ENCODE data around the gene SNX27. TPM values are rescaled to one million over a fixed set of nuclear protein-coding genes. Genes with fewer than 3 reads are reported as not detected.

SNX27 gene
- total and polyA plus RNA-seq, 2 experiments from 2014 or later: 40.6 to 59.7 TPM

- TF ChIP-seq EZH2phosphoT487 (IDR thresholded peaks at IDR 0.05; ENCODE audit: unreplicated experiment): no peak
- TF ChIP-seq ZNF114 (CRISPR knock-in tag; IDR thresholded peaks at IDR 0.05): no peak
- TF ChIP-seq JUNB (IDR thresholded peaks at IDR 0.05; ENCODE audit: unreplicated experiment): no peak
- TF ChIP-seq EZH2 (IDR thresholded peaks at IDR 0.05; ENCODE audit: low read depth, unreplicated experiment): no peak
These were observed 15.0 kb downstream of the SNX27 start (continued) for GRCh38 chr1:151626740-151627334.

- peaks cover 90% of the 10 kb centered on the region for H3K79me2 ChIP-seq (replicated peaks; ENCODE audit: insufficient read depth)
- ATAC-seq: no peak
- no peak for DNase-seq (ENCODE audit: low spot score)
- no peak overlapping the region for H2AFZ ChIP-seq
- Mint-ChIP-seq H3K9me3 (no peaks in the 10 kb centered on the region), H3K4me1 (peaks cover 4% of the 10 kb centered on the region; the same call in 2 of the 3 replicates), H3K27me3 (ENCODE audit: insufficient read depth, low read depth, poor library complexity) (no peaks in the 10 kb centered on the region), H3K4me3 (no peak overlapping the region), H3K27ac (no peak overlapping the region), H3K36me3 (ENCODE audit: low read depth) (peaks cover 7% of the 10 kb centered on the region; the same call in 2 of the 3 replicates)
- H3K4me2 ChIP-seq: no peak overlapping the region
- H3K27me3 ChIP-seq (ENCODE audit: insufficient read depth): no peaks in the 10 kb centered on the region
- H3K36me3 ChIP-seq (ENCODE audit: insufficient read depth): no peaks in the 10 kb centered on the region
- no peak overlapping the region for H3K27ac ChIP-seq (ENCODE audit: low read depth)
- H3K9me2 ChIP-seq (ENCODE audit: insufficient read depth): no peaks in the 10 kb centered on the region
- no peak overlapping the region for H3K4me3 ChIP-seq
- no peaks in the 10 kb centered on the region for H3K4me1 ChIP-seq (ENCODE audit: insufficient read depth)
- peaks cover 14% of the 10 kb centered on the region; the same call in 1 of the 2 replicates for H4K20me1 ChIP-seq (replicated peaks; ENCODE audit: insufficient read depth)
- H3F3A ChIP-seq (replicated peaks; ENCODE audit: low read depth): no peaks in the 10 kb centered on the region
- TF ChIP-seq JUNB (IDR thresholded peaks at IDR 0.05; ENCODE audit: unreplicated experiment): no peak
- TF ChIP-seq EZH2 (IDR thresholded peaks at IDR 0.05; ENCODE audit: low read depth, unreplicated experiment): no peak
- no peak for TF ChIP-seq ZNF462 (CRISPR knock-in tag; IDR thresholded peaks at IDR 0.05)
- no peak for TF ChIP-seq NANOG (IDR thresholded peaks at IDR 0.05; ENCODE audit: borderline replicate concordance)
- no peak for TF ChIP-seq CTCF (conservative IDR thresholded peaks at IDR 0.05; ENCODE audit: low read depth in 2 of 2)
- TF ChIP-seq ZNF331 (CRISPR knock-in tag; IDR thresholded peaks at IDR 0.05; ENCODE audit: low read depth): no peak
- TF ChIP-seq POLR2AphosphoS5 (IDR thresholded peaks at IDR 0.05; ENCODE audit: low read depth): no peak
- no peak for TF ChIP-seq EZH2phosphoT487 (IDR thresholded peaks at IDR 0.05; ENCODE audit: unreplicated experiment)
- TF ChIP-seq ZNF114 (CRISPR knock-in tag; IDR thresholded peaks at IDR 0.05): no peak
- no peak for TF ChIP-seq REST (IDR thresholded peaks at IDR 0.05; ENCODE audit: unreplicated experiment)
- no peak for TF ChIP-seq STAT1 (IDR thresholded peaks at IDR 0.05; ENCODE audit: unreplicated experiment)
- TF ChIP-seq ETS1 (IDR thresholded peaks at IDR 0.05): no peak
These were observed 17.4 kb downstream of the SNX27 start for GRCh38 chr1:151629278-151629677.
